ENCODE results near the gene MTERF4. TPM values are rescaled to one million over a fixed set of nuclear protein-coding genes. Genes with fewer than 3 reads are reported as not detected.
A peak's percentile ranks its signal among the peaks of the same experiment; 100 is the strongest.

MTERF4 gene
- total and polyA plus RNA-seq, 10 of the 15 experiments (the other 5 are each of a cell fraction or from before 2014, with no cell fraction given): 36.7 to 69.1 (median 45.5) TPM

DNA sequence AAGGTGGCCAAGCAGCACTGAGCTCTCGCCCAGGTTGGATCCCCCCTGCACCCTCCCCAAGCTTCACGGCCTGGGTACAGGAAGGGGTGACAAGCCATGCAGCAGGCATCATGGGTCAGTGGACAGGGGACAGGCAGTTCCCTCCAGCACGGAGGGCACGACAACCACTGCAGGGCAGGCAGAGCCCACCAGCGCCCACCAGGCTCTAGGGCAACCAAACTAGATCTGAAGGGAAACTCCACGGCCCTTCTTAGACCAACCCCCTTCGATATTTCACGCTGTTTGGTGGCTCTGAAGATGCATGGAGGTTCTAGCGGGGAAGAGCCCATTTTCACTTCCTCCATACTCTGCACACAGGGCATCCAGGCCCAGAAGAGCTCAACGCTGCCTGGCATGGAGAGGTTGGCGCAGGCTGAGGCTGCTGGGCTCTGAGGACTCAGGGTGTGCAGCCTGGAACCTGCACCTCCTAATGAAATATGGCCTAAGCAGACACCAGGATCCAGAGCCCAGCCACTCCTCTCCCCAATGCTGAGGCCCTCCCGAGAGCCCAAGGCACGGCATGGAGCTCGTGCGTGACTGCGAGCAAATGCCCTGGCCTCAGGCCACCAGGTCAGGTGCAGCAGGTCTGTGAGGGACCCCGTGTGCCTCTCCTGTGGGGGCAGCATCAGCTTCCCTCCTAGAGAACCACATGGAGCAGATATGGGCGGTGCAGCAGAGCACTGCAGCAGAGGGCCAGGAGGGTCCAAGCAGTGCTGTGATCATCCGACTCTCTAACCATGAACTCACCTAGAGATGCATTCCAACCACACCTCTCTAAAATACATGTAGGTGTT lies 8.7 kb upstream of the MTERF4 start (continued):
- TF ChIP-seq, protein P1, sequence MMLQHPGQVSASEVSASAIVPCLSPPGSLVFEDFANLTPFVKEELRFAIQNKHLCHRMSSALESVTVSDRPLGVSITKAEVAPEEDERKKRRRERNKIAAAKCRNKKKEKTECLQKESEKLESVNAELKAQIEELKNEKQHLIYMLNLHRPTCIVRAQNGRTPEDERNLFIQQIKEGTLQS (IDR thresholded peaks at IDR 0.05; ENCODE audit: borderline replicate concordance, extremely low read depth, low read depth, low read length): no peak
- TF ChIP-seq JUND (IDR thresholded peaks at IDR 0.05; ENCODE audit: low read depth, low read length): no peak
- TF ChIP-seq, protein P2, sequence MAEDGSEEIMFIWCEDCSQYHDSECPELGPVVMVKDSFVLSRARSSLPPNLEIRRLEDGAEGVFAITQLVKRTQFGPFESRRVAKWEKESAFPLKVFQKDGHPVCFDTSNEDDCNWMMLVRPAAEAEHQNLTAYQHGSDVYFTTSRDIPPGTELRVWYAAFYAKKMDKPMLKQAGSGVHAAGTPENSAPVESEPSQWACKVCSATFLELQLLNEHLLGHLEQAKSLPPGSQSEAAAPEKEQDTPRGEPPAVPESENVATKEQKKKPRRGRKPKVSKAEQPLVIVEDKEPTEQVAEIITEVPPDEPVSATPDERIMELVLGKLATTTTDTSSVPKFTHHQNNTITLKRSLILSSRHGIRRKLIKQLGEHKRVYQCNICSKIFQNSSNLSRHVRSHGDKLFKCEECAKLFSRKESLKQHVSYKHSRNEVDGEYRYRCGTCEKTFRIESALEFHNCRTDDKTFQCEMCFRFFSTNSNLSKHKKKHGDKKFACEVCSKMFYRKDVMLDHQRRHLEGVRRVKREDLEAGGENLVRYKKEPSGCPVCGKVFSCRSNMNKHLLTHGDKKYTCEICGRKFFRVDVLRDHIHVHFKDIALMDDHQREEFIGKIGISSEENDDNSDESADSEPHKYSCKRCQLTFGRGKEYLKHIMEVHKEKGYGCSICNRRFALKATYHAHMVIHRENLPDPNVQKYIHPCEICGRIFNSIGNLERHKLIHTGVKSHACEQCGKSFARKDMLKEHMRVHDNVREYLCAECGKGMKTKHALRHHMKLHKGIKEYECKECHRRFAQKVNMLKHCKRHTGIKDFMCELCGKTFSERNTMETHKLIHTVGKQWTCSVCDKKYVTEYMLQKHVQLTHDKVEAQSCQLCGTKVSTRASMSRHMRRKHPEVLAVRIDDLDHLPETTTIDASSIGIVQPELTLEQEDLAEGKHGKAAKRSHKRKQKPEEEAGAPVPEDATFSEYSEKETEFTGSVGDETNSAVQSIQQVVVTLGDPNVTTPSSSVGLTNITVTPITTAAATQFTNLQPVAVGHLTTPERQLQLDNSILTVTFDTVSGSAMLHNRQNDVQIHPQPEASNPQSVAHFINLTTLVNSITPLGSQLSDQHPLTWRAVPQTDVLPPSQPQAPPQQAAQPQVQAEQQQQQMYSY (CRISPR knock-in tag; IDR thresholded peaks at IDR 0.05): no peak
- no peak for TF ChIP-seq MTA3 (IDR thresholded peaks at IDR 0.05; ENCODE audit: borderline replicate concordance, low read length)
- no peak for TF ChIP-seq WRNIP1 (IDR thresholded peaks at IDR 0.05; ENCODE audit: borderline replicate concordance, low read depth, low read length)
- TF ChIP-seq NRF1 (conservative IDR thresholded peaks at IDR 0.05; ENCODE audit: low read depth, low read length): no peak
- TF ChIP-seq GABPA (IDR thresholded peaks at IDR 0.05; ENCODE audit: low read depth): no peak
- TF ChIP-seq ESRRA (IDR thresholded peaks at IDR 0.05; ENCODE audit: low read length): no peak
- TF ChIP-seq, protein P3, sequence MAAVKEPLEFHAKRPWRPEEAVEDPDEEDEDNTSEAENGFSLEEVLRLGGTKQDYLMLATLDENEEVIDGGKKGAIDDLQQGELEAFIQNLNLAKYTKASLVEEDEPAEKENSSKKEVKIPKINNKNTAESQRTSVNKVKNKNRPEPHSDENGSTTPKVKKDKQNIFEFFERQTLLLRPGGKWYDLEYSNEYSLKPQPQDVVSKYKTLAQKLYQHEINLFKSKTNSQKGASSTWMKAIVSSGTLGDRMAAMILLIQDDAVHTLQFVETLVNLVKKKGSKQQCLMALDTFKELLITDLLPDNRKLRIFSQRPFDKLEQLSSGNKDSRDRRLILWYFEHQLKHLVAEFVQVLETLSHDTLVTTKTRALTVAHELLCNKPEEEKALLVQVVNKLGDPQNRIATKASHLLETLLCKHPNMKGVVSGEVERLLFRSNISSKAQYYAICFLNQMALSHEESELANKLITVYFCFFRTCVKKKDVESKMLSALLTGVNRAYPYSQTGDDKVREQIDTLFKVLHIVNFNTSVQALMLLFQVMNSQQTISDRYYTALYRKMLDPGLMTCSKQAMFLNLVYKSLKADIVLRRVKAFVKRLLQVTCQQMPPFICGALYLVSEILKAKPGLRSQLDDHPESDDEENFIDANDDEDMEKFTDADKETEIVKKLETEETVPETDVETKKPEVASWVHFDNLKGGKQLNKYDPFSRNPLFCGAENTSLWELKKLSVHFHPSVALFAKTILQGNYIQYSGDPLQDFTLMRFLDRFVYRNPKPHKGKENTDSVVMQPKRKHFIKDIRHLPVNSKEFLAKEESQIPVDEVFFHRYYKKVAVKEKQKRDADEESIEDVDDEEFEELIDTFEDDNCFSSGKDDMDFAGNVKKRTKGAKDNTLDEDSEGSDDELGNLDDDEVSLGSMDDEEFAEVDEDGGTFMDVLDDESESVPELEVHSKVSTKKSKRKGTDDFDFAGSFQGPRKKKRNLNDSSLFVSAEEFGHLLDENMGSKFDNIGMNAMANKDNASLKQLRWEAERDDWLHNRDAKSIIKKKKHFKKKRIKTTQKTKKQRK (IDR thresholded peaks at IDR 0.05; ENCODE audit: low read depth, low read length): no peak
- no peak for TF ChIP-seq FOS (IDR thresholded peaks at IDR 0.05; ENCODE audit: borderline replicate concordance, extremely low read depth, insufficient read length)
- no peak for TF ChIP-seq SMAD1 (IDR thresholded peaks at IDR 0.05; ENCODE audit: low read depth, partially characterized antibody)
- peak; percentile 88 for TF ChIP-seq SPI1 (IDR thresholded peaks at IDR 0.05; ENCODE audit: borderline replicate concordance, insufficient read depth, low read depth, low read length)
- TF ChIP-seq RFX5 (IDR thresholded peaks at IDR 0.05; ENCODE audit: low read depth, low read length): no peak
- TF ChIP-seq, protein P4, sequence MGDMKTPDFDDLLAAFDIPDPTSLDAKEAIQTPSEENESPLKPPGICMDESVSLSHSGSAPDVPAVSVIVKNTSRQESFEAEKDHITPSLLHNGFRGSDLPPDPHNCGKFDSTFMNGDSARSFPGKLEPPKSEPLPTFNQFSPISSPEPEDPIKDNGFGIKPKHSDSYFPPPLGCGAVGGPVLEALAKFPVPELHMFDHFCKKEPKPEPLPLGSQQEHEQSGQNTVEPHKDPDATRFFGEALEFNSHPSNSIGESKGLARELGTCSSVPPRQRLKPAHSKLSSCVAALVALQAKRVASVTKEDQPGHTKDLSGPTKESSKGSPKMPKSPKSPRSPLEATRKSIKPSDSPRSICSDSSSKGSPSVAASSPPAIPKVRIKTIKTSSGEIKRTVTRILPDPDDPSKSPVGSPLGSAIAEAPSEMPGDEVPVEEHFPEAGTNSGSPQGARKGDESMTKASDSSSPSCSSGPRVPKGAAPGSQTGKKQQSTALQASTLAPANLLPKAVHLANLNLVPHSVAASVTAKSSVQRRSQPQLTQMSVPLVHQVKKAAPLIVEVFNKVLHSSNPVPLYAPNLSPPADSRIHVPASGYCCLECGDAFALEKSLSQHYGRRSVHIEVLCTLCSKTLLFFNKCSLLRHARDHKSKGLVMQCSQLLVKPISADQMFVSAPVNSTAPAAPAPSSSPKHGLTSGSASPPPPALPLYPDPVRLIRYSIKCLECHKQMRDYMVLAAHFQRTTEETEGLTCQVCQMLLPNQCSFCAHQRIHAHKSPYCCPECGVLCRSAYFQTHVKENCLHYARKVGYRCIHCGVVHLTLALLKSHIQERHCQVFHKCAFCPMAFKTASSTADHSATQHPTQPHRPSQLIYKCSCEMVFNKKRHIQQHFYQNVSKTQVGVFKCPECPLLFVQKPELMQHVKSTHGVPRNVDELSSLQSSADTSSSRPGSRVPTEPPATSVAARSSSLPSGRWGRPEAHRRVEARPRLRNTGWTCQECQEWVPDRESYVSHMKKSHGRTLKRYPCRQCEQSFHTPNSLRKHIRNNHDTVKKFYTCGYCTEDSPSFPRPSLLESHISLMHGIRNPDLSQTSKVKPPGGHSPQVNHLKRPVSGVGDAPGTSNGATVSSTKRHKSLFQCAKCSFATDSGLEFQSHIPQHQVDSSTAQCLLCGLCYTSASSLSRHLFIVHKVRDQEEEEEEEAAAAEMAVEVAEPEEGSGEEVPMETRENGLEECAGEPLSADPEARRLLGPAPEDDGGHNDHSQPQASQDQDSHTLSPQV (IDR thresholded peaks at IDR 0.05): no peak
- TF ChIP-seq CBX3 (IDR thresholded peaks at IDR 0.05; ENCODE audit: borderline replicate concordance, low read depth): no peak
